MM.1S (cell line): Measurements from ENCODE around the gene EIF3F.

Source experiments
- DNase-seq: peaks from one replicate; pipeline ENCODE4 v3.0.0-alpha.2; 2015
- H2AFZ ChIP-seq: fragments of 300-600 bp; sonication (generic); 2 replicates; pipeline ENCODE4 v1.6.0; 2016; ENCODE audit warnings: antibody characterized with exemption, low read length
- H3F3A ChIP-seq: fragments of 300-600 bp; sonication (generic); 2 replicates; pipeline ENCODE4 v1.6.1; 2016; ENCODE audit warnings: mild to moderate bottlenecking, antibody characterized with exemption, low read length, moderate library complexity, mixed read lengths; ENCODE audit not compliant: insufficient read depth
- H3K27ac ChIP-seq: fragments of 300-600 bp; sonication (generic); 2 replicates; pipeline ENCODE4 v1.5.1; 2016; ENCODE audit warnings: mild to moderate bottlenecking, low read length
- H3K27me3 ChIP-seq: fragments of 300-600 bp; sonication (generic); replicated peaks from 2 replicates; pipeline ENCODE4 v1.6.0; 2016; ENCODE audit warnings: low read length; ENCODE audit not compliant: insufficient read depth
- H3K36me3 ChIP-seq: fragments of 300-600 bp; sonication (generic); replicated peaks from 2 replicates; pipeline ENCODE4 v1.6.1; 2016; ENCODE audit warnings: mild to moderate bottlenecking, low read length, mixed read lengths; ENCODE audit not compliant: insufficient read depth
- H3K4me1 ChIP-seq: fragments of 300-600 bp; sonication (generic); 2 replicates; pipeline ENCODE4 v1.6.1; 2016; ENCODE audit warnings: low read length, mixed read lengths
- H3K4me2 ChIP-seq: fragments of 300-600 bp; sonication (generic); 2 replicates; pipeline ENCODE4 v1.6.0; 2016; ENCODE audit warnings: low read depth, low read length
- H3K4me3 ChIP-seq: fragments of 300-600 bp; sonication (generic); 2 replicates; pipeline ENCODE4 v1.5.1; 2016; ENCODE audit warnings: low read length, mixed read lengths
- H3K79me2 ChIP-seq: fragments of 300-600 bp; sonication (generic); 2 replicates; pipeline ENCODE4 v1.6.1; 2016; ENCODE audit warnings: mixed run types, low read length, mixed read lengths
- H3K9ac ChIP-seq: fragments of 300-600 bp; sonication (generic); 2 replicates; pipeline ENCODE4 v1.6.1; 2016; ENCODE audit warnings: low read length, mixed read lengths
- H3K9me2 ChIP-seq: fragments of 300-600 bp; sonication (generic); replicated peaks from 2 replicates; pipeline ENCODE4 v1.6.1; 2016; ENCODE audit warnings: mild to moderate bottlenecking, low read length, mixed read lengths; ENCODE audit not compliant: insufficient read depth
- H3K9me3 ChIP-seq: fragments of 300-600 bp; sonication (generic); replicated peaks from 2 replicates; pipeline ENCODE4 v1.6.1; 2016; ENCODE audit warnings: mild to moderate bottlenecking, low read length, mixed read lengths; ENCODE audit not compliant: insufficient read depth
- H4K20me1 ChIP-seq: fragments of 300-600 bp; sonication (generic); 2 replicates; pipeline ENCODE4 v1.6.1; 2016; ENCODE audit warnings: mild to moderate bottlenecking, low read length, moderate library complexity, mixed read lengths; ENCODE audit not compliant: insufficient read depth
- CTCF ChIP-seq: fragments of 300-600 bp; sonication (generic); IDR thresholded peaks from 2 replicates; pipeline ENCODE4 v1.5.1; 2016; ENCODE audit warnings: antibody characterized with exemption, low read length, mixed read lengths
- EZH2 ChIP-seq: fragments of 300-600 bp; sonication (generic); optimal IDR thresholded peaks from 2 replicates; pipeline ENCODE3; 2017; ENCODE audit warnings: low read depth, mild to moderate bottlenecking, antibody characterized with exemption, low read length, mixed read lengths
- EZH2phosphoT487 ChIP-seq: fragments of 300-600 bp; sonication (generic); IDR thresholded peaks from 2 replicates; pipeline ENCODE4 v1.6.1; 2018; ENCODE audit warnings: antibody characterized with exemption, low read length

EIF3F gene

GRCh38 chr11:8032576-8033304, 45.6 kb downstream of the EIF3F start:
- 0 out of 2 replicates have a peak overlapping the region, but pooled peaks have one; percentile 15 for H2AFZ ChIP-seq
- H3K4me3 ChIP-seq, result no peak overlapping the region
- H4K20me1 ChIP-seq, result no peaks in the 10 kb centered on the region
- H3K4me2 ChIP-seq, result 0 out of 2 replicates have a peak overlapping the region, but pooled peaks have one; percentile 8
- no peak overlapping the region for H3K9ac ChIP-seq
- no peaks in the 10 kb centered on the region for H3K9me2 ChIP-seq
- no peaks in the 10 kb centered on the region for H3F3A ChIP-seq
- no peaks in the 10 kb centered on the region for H3K36me3 ChIP-seq
- no peaks in the 10 kb centered on the region for H3K4me1 ChIP-seq
- no peaks in the 10 kb centered on the region for H3K9me3 ChIP-seq
- H3K27ac ChIP-seq, result no peak overlapping the region
- no peak for DNase-seq
- no peaks in the 10 kb centered on the region for H3K27me3 ChIP-seq
- TF ChIP-seq CTCF (no peak), EZH2phosphoT487 (no peak), EZH2 (no peak)
- H3K79me2 ChIP-seq, result no peaks in the 10 kb centered on the region

GRCh38 chr11:8033305-8034105, 46.4 kb downstream of the EIF3F start:
- Histone ChIP-seq H2AFZ (no peak overlapping the region), H3K9me2 (no peaks in the 10 kb centered on the region), H3K4me3 (no peak overlapping the region), H3K36me3 (no peaks in the 10 kb centered on the region), H3K4me1 (no peaks in the 10 kb centered on the region), H3K4me2 (0 out of 2 replicates have a peak overlapping the region, but pooled peaks have one; percentile 8), H3K27me3 (no peaks in the 10 kb centered on the region), H4K20me1 (no peaks in the 10 kb centered on the region), H3K27ac (no peak overlapping the region), H3K79me2 (no peaks in the 10 kb centered on the region), H3K9ac (no peak overlapping the region), H3K9me3 (no peaks in the 10 kb centered on the region), H3F3A (no peaks in the 10 kb centered on the region)
- TF ChIP-seq CTCF, result peak; percentile 92
- TF ChIP-seq EZH2phosphoT487, result no peak
- no peak for TF ChIP-seq EZH2
- peak; percentile 71 for DNase-seq

GRCh38 chr11:8034106-8034585, 47.0 kb downstream of the EIF3F start:
- H3K36me3 ChIP-seq, result no peaks in the 10 kb centered on the region
- TF ChIP-seq EZH2phosphoT487 (no peak), CTCF (no peak), EZH2 (no peak)

More at GRCh38 chr11:8034106-8034585, 47.0 kb downstream of the EIF3F start:
- H3K4me1 ChIP-seq, result no peaks in the 10 kb centered on the region
- no peak overlapping the region for H2AFZ ChIP-seq
- no peak overlapping the region for H3K4me2 ChIP-seq
- H4K20me1 ChIP-seq, result no peaks in the 10 kb centered on the region
- DNase-seq, result no peak
- H3K9ac ChIP-seq, result no peak overlapping the region
- H3K9me2 ChIP-seq, result no peaks in the 10 kb centered on the region
- no peaks in the 10 kb centered on the region for H3F3A ChIP-seq
- no peaks in the 10 kb centered on the region for H3K27me3 ChIP-seq
- H3K79me2 ChIP-seq, result no peaks in the 10 kb centered on the region
- no peaks in the 10 kb centered on the region for H3K9me3 ChIP-seq
- H3K4me3 ChIP-seq, result no peak overlapping the region
- H3K27ac ChIP-seq, result no peak overlapping the region
